GM12801 (cell line): Measurements from ENCODE around the gene MGLL.

ENCODE experiments used
- TF ChIP-seq, protein P1 (sequence below): IDR thresholded peaks from one replicate; pipeline ENCODE4 v1.5.1; 2011; ENCODE audit warnings: control low read depth; ENCODE audit not compliant: insufficient read length; ENCODE audit errors: extremely low read depth

MGLL gene

GRCh38 chr3:127848131-127849129 is 26.1 kb upstream of the MGLL start:
- TF ChIP-seq, protein P1, sequence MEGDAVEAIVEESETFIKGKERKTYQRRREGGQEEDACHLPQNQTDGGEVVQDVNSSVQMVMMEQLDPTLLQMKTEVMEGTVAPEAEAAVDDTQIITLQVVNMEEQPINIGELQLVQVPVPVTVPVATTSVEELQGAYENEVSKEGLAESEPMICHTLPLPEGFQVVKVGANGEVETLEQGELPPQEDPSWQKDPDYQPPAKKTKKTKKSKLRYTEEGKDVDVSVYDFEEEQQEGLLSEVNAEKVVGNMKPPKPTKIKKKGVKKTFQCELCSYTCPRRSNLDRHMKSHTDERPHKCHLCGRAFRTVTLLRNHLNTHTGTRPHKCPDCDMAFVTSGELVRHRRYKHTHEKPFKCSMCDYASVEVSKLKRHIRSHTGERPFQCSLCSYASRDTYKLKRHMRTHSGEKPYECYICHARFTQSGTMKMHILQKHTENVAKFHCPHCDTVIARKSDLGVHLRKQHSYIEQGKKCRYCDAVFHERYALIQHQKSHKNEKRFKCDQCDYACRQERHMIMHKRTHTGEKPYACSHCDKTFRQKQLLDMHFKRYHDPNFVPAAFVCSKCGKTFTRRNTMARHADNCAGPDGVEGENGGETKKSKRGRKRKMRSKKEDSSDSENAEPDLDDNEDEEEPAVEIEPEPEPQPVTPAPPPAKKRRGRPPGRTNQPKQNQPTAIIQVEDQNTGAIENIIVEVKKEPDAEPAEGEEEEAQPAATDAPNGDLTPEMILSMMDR: no peak

DNA sequence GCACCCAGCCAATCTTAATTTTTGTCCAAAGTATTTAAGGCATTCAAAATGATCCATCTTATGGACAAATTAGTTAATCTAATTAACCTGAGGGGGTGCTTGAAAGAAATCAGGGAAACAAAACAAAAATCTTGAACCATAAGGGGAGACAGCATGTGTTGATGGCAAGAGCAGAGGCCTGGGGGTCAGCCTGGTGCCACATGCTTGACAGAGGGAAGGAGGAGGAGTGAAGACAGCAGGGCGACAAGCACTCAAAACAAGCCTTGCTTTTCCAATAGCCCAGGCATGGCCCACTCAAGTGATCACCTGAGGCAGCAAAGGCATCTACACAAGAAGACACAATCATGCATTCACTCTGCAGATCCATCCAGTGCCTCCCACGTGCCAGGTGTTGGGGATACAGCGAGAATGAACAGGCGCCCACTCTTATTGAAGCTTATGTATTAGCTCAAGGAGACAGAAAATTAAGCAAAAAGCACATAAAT is 25.0 kb upstream of the MGLL start:
- TF ChIP-seq, protein P1: no peak

GRCh38 chr3:127846576-127846975 is 24.3 kb upstream of the MGLL start:
- TF ChIP-seq, protein P1: no peak

GRCh38 chr3:127844326-127844942 is 22.1 kb upstream of the MGLL start:
- TF ChIP-seq, protein P1: no peak

- TF ChIP-seq, protein P1: no peak
These were observed 18.4 kb upstream of the MGLL start for GRCh38 chr3:127840671-127841070.

DNA sequence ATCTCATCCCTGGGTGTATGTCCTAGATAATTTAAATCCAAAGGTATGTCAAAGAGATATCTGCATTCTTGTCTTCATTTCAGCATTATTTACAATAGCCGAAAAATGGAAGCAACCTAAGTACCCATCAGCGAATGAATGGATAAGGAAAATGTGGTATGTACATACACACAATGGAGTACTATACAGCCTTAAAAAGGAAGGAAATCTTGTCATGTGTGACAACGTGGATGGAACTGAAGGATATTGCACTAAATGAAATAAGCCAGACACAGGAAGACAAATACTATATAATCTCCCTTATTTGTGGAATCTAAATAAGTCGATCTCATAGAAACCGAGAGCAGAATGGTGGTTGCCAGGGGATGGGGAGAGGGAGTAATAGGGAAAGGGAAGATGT is 16.8 kb upstream of the MGLL start:
- TF ChIP-seq, protein P1: no peak
